Right forelimb (tissue), 1 donor: ENCODE data around the gene SEPHS1.
"Not testable (repeated sequence)": the region's sequence is repeated elsewhere in the genome, so short reads cannot be mapped to it uniquely, and the experiment has no call there.

ENCODE experiments used
- DNase-seq: peaks from one replicate; pipeline ENCODE4 v3.0.0-alpha.2; 2018

SEPHS1 gene

DNA sequence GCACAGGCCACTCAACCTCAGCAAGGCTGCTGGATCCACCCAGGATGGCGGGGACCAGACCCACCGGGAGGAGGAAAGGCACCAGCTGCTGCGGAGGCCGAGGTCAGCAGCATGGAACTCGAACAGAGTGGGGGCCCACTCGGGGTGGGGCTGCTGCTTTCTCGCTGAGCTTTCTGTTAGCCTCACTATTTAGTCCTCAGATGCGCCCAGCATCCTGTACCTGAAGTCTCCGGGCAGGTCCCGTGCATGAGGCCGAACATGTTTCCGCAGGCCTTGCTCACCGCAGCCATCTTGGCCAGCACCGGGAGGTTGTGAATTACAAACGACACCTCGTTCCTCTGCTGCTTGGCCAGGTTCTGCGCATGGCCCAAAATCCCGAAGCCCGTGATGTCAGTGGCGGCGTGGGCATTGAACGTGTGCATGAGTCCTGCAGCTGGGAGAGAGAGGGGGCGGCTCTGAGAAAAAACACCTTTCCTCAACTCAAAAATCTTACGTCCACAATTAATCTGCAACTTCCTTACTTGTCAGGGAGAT lies 25.4 kb downstream of the SEPHS1 start:
- no peak for DNase-seq

GRCh38 chr10:13321576-13321975 lies 26.5 kb downstream of the SEPHS1 start:
- no peak for DNase-seq

GRCh38 chr10:13319166-13319565 lies 28.9 kb downstream of the SEPHS1 start:
- DNase-seq, result no peak

- no peak for DNase-seq
Observed at GRCh38 chr10:13317474-13317873, 30.6 kb downstream of the SEPHS1 start.

GRCh38 chr10:13316635-13317311 lies 31.3 kb downstream of the SEPHS1 start:
- no peak for DNase-seq

DNA sequence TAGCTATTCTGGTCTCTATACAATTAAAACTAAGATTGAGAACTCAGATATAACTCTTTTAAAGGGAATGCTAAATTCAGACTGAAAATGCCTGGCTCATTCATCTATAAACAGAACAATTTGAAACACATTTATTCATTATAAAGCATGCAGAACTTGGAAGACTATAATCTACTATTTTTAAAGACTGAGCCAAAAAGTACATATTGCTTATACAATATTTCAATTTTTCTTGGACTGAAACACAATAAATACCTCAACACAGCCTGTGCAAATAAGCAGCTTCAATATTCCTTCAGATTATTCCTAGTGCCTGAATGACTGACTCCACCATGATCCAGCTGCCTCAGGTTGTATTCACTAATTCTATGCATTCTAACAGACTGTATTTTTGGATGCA lies 32.7 kb downstream of the SEPHS1 start:
- no peak for DNase-seq

GRCh38 chr10:13311177-13311575 lies 36.9 kb downstream of the SEPHS1 start:
- no peak for DNase-seq

- DNase-seq, result no peak
Observed at GRCh38 chr10:13310518-13311176, 37.4 kb downstream of the SEPHS1 start.

DNA sequence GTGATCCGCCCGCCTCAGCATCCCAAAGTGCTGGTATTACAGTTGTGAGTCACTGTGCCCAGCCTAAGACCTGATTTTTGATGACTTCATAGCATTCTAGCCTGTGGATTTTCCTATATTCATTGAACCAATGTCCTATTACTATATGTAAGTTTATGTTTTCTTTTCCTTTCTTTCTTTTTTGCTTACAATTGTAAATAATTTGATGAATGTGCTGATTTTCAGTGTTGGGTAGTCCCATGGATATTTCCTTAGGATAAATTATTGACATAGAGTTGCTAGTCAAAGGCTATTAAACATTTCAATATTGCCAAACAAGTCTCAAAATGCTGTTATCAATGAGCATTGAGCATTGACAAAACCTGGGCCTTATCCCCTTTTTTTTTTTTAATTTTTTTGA lies 38.3 kb downstream of the SEPHS1 start:
- DNase-seq, result no peak

DNA sequence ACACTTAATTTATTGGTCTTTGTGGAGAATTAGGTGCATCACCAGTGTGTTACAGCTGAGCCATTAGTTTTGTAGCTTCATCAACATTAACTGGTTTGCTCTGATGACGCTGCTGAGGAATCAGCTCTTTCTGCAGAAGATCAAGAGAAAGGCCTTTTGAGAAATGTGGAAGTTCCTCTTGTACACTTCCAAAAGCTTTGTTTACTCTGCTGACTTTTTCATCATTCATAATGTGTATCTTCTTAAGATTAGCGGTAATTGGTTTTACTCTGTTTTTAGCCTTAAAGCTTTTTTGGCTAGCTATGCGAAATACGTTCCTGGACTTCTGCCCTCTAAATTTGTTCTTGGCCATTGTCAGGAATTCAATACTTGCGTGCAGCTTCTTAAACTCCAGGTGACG lies 40.0 kb downstream of the SEPHS1 start:
- DNase-seq, result no peak

GRCh38 chr10:13306103-13306502 lies 42.0 kb downstream of the SEPHS1 start:
- no peak for DNase-seq

- DNase-seq, result no peak
Observed at GRCh38 chr10:13302821-13303555, 45.1 kb downstream of the SEPHS1 start.

- DNase-seq, result peak; percentile 90
Observed at GRCh38 chr10:13299437-13300287, 48.4 kb downstream of the SEPHS1 start, which contains the start of gene PHYH. TSS of gene PHYH (minus strand) at chr10:13300064. CDS start at chr10:13300042, 22 bp downstream.

DNA sequence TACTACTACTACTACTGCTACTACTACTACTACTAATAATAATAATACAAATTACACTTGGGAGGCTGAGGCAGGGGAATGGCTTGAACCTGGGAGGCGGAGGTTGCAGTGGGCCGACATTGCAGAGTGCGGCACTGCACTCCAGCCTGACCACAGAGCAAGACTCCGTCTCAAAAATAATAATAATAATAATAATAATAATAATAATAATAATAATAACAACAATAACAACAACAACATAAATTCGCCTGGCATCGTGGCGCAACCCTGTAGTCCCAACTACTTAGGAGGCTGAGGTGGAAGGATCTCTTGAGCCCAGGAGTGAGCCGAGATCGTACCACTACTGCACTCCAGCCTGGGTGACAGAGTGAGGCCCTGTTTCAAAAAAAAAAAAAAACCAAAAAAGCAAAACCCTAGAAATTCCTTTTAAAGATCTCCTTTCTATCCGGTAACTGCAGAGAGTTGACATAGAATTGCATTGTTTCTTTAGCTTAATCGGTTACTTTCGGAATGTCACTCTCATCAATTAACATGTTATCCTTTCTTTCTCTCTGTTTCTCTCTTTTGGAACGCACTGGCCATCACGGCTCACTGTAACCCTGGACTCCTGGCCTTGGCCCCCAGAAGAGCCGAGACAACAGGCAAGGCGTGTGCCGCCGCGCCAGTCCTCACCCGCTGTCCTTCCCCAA lies 49.2 kb downstream of the SEPHS1 start:
- DNase-seq, result no peak

GRCh38 chr10:13296476-13296875 lies 51.6 kb downstream of the SEPHS1 start:
- no peak for DNase-seq

DNA sequence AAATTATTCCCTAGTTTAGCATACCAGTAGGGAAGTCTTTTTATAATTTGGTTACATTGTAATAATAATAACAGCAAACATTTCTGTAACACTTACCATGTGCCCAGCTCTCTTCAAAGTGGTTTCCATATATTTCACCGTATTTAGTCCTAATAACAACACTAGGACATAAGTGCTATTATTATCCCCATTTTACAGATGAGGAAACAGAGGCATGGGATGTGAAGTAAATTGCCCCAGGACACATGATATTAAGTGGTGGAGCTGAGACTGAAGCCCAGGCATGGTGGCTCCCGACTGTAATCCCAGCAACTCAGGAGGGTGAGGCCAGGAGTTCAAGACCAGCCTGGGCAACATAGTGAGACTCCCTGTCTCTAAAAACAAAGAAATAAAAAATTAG lies 53.3 kb downstream of the SEPHS1 start:
- no peak for DNase-seq

DNA sequence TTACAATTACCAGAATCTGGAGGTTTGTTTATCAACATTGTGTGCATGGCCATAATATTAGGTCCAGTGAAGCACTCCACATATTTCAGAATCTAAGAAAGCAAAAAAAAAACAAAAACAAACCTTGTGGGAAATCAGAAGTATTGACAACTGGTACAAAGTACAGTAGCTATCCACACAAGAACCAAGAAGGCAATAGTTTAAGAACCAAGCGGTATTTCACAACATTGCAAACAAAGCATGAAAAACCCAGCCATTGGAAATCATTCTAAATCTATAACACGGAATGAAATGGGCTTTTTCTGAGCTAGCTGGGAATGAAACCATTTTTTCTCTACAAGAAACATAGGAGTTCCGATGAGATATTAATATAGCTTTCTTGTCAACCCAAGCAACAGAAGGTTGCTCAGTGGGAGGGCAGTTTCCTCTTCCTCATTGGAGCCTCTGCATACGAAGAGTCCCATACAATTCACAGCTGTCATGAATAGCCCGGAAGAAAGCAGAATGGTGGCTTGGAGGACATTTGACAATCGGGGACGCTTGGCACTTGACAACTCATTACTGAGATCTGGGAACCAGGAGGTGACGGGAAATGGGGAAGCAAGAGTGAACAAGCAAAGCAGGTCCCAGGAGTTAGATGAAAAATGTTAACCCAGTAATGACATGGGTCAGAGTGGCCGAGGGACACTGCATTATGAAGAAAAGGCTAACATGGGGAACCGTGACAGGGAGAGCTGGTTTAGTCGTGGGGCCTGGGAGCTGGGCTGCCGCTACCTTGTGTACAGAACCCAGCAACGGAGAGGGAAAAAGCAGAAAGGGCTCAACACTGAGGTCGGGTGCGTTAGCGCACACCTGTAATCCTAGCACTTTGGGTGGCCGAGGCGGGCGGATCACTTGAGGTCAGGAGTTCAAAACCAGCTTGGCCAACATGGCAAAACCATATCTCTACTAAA lies 56.0 kb downstream of the SEPHS1 start:
- DNase-seq, result no peak

DNA sequence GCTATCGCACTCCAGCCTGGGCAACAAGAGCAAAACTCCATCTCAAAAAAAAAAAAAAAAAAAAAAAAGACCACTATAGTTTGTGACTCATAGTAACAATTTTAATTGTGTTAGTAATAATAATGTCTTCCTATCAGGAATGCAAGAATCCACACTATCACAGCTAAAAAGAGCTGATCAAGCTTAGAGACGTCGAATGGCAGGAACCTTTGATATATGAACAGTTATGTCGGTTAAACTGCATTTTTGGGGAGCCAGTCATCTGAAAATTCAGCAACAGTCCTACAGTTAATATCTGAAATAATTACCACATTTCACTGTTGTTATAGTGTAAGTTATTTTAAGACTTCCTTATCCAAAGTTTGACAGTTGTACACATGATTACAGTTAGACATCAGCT lies 57.0 kb downstream of the SEPHS1 start:
- DNase-seq, result no peak

GRCh38 chr10:13284050-13284449 lies 64.0 kb downstream of the SEPHS1 start:
- DNase-seq, result no peak

- not testable (repeated sequence) for DNase-seq
Observed at GRCh38 chr10:13282348-13282747, 65.7 kb downstream of the SEPHS1 start.
